ENCODE results near the gene PFDN5.

DNA sequence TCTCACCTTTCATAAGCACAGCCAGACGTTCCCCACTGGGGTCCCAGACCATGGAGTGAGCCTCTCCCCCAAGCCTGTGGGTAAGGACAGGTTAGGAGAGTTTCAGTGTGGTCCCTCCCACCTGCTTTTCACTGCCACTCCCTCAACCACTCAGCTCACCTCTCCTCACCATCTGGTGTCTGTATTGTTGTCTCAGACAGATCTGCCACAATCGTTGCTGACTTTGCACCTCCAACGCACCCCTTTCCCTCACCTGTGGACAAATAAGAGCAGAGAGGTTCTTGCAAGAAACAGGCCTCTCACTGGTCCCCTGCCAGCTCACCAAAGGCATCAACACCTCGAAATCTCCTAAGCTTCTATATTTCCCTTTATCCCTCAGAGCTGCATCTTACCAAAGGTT, 12.9 kb downstream of the PFDN5 start:
- no peak for TF ChIP-seq CTCF (IDR thresholded peaks at IDR 0.05; ENCODE audit: low read depth, low read length, missing input control)
- no peak for TF ChIP-seq YY1 (IDR thresholded peaks at IDR 0.05)

Data from liver (tissue), 2 donors.